ENCODE data around the gene WASF2.

- TF ChIP-seq POLR2AphosphoS5 (IDR thresholded peaks at IDR 0.05; ENCODE audit: low read depth, low read length) (no peak), POLR2A (IDR thresholded peaks at IDR 0.05; ENCODE audit: low read depth, low read length) (no peak), PAX5 (IDR thresholded peaks at IDR 0.05; ENCODE audit: insufficient read depth, low read length, severe bottlenecking) (no peak)
Measured at GRCh38 chr1:27427816-27428315, 62.1 kb downstream of the WASF2 start.

All from GM12891 (cell line).